Activated effector memory CD4-positive, alpha-beta T cell treated with Interleukin-2 at 50 U/mL for 16 hours (primary cell): ENCODE data around the gene MIDN.

Source experiments
- DNase-seq: peaks from one replicate; pipeline ENCODE4 v3.0.0-alpha.2; 2020

MIDN gene

GRCh38 chr19:1284293-1284978 is 36.1 kb downstream of the MIDN start:
- DNase-seq, result no peak

- DNase-seq, result no peak
Measured at GRCh38 chr19:1284979-1285736, 36.8 kb downstream of the MIDN start.

- DNase-seq, result no peak
Measured at GRCh38 chr19:1285737-1286360, 37.5 kb downstream of the MIDN start, which contains the start of gene EFNA2. Gene EFNA2, plus strand, starts transcription at chr19:1285873. Its CDS starts 296 bp downstream, at chr19:1286169.

- no peak for DNase-seq
Measured at GRCh38 chr19:1286487-1287353, 38.3 kb downstream of the MIDN start.

GRCh38 chr19:1287354-1288225 is 39.2 kb downstream of the MIDN start:
- DNase-seq, result no peak

- DNase-seq, result no peak
Measured at GRCh38 chr19:1288226-1288612, 39.8 kb downstream of the MIDN start.

GRCh38 chr19:1288833-1289685 is 40.7 kb downstream of the MIDN start:
- DNase-seq, result no peak

- DNase-seq, result no peak
Measured at GRCh38 chr19:1289686-1290025, 41.3 kb downstream of the MIDN start.

GRCh38 chr19:1290196-1290702 is 41.9 kb downstream of the MIDN start:
- DNase-seq, result no peak

- no peak for DNase-seq
Measured at GRCh38 chr19:1290703-1291651, 42.6 kb downstream of the MIDN start.

- DNase-seq, result no peak
Measured at GRCh38 chr19:1291761-1292418, 43.5 kb downstream of the MIDN start.

- DNase-seq, result no peak
Measured at GRCh38 chr19:1292419-1293151, 44.2 kb downstream of the MIDN start.

GRCh38 chr19:1293782-1294604 is 45.6 kb downstream of the MIDN start:
- no peak for DNase-seq

GRCh38 chr19:1294688-1295087 is 46.3 kb downstream of the MIDN start:
- no peak for DNase-seq

GRCh38 chr19:1295169-1296012 is 47.0 kb downstream of the MIDN start:
- no peak for DNase-seq

- DNase-seq, result no peak
Measured at GRCh38 chr19:1296078-1296477, 47.7 kb downstream of the MIDN start.
